NCI-H510A treated with DMSO at 0.1 percent for 48 hours (cell line): ENCODE results near the gene VRK3.

ENCODE experiments used
- DNase-seq: peaks from one replicate; lab custom pipeline; 2025; lab: John Stamatoyannopoulos, UW

The VRK3 gene

GRCh38 chr19:49929611-49930482 is 95.3 kb downstream of the VRK3 start:
- peak; percentile 84 for DNase-seq

- DNase-seq, result peak; percentile 91
Measured at GRCh38 chr19:49929121-49929610, 96.0 kb downstream of the VRK3 start, which contains the start of the genes ATF5 and NUP62. TSS of gene ATF5 (plus strand) at chr19:49929205. CDS start at chr19:49930851, 1,646 bp downstream. TSS of gene NUP62 (minus strand) at chr19:49929504. CDS start at chr19:49909807, 19,697 bp downstream.

GRCh38 chr19:49927526-49928264 is 97.5 kb downstream of the VRK3 start:
- no peak for DNase-seq

GRCh38 chr19:49926515-49926914 is 98.7 kb downstream of the VRK3 start:
- DNase-seq, result no peak
